HG03442 (cell line): ENCODE measurements around the gene NPAS3.

ENCODE experiments used
- ATAC-seq: cut with Tn5 transposase; IDR thresholded peaks from one replicate; pipeline ENCODE4 v1.9.1; 2021; ENCODE audit warnings: mild to moderate bottlenecking, moderate library complexity; ENCODE audit not compliant: unreplicated experiment

NPAS3 gene

GRCh38 chr14:33163109-33163508, 224.4 kb downstream of the NPAS3 start:
- no peak for ATAC-seq

- ATAC-seq, result no peak
Observed at GRCh38 chr14:33163600-33163999, 224.9 kb downstream of the NPAS3 start.

- ATAC-seq, result no peak
Observed at GRCh38 chr14:33165144-33165925, 226.7 kb downstream of the NPAS3 start.

- ATAC-seq, result no peak
Observed at GRCh38 chr14:33165926-33166289, 227.2 kb downstream of the NPAS3 start.

GRCh38 chr14:33175951-33176350, 237.3 kb downstream of the NPAS3 start:
- no peak for ATAC-seq

GRCh38 chr14:33184587-33184986, 245.9 kb downstream of the NPAS3 start:
- no peak for ATAC-seq

GRCh38 chr14:33186656-33187055, 248.0 kb downstream of the NPAS3 start:
- ATAC-seq, result no peak

GRCh38 chr14:33188880-33189279, 250.2 kb downstream of the NPAS3 start:
- ATAC-seq, result no peak

GRCh38 chr14:33191855-33192254, 253.2 kb downstream of the NPAS3 start:
- no peak for ATAC-seq

GRCh38 chr14:33194551-33194950, 255.9 kb downstream of the NPAS3 start:
- no peak for ATAC-seq

- ATAC-seq, result no peak
Observed at GRCh38 chr14:33198684-33199083, 260.0 kb downstream of the NPAS3 start.

GRCh38 chr14:33201116-33201515, 262.4 kb downstream of the NPAS3 start:
- ATAC-seq, result no peak

- no peak for ATAC-seq
Observed at GRCh38 chr14:33206981-33207380, 268.3 kb downstream of the NPAS3 start.

- no peak for ATAC-seq
Observed at GRCh38 chr14:33207467-33208017, 268.9 kb downstream of the NPAS3 start.

GRCh38 chr14:33210311-33210710, 271.6 kb downstream of the NPAS3 start:
- no peak for ATAC-seq

- ATAC-seq, result no peak
Observed at GRCh38 chr14:33218026-33218425, 279.3 kb downstream of the NPAS3 start.

GRCh38 chr14:33219957-33220356, 281.3 kb downstream of the NPAS3 start:
- ATAC-seq, result no peak

GRCh38 chr14:33229269-33229929, 290.7 kb downstream of the NPAS3 start:
- no peak for ATAC-seq

- ATAC-seq, result no peak
Observed at GRCh38 chr14:33230021-33230420, 291.3 kb downstream of the NPAS3 start.

GRCh38 chr14:33232031-33232430, 293.4 kb downstream of the NPAS3 start:
- ATAC-seq, result no peak

- ATAC-seq, result no peak
Observed at GRCh38 chr14:33237115-33237740, 298.5 kb downstream of the NPAS3 start.

GRCh38 chr14:33239465-33239864, 300.8 kb downstream of the NPAS3 start:
- ATAC-seq, result no peak
